Gastrocnemius medialis (tissue), 4 donors: ENCODE results near the gene OGFR. TPM values are rescaled to one million over a fixed set of nuclear protein-coding genes. Genes with fewer than 3 reads are reported as not detected.
"Not testable (repeated sequence)": the region's sequence is repeated elsewhere in the genome, so short reads cannot be mapped to it uniquely, and the experiment has no call there.

ENCODE experiments used
- ATAC-seq, 2 donors: fragments of 150-250 bp; one replicate each; pipeline ENCODE4 v1.9.1; 2016
- DNase-seq, 2 donors: peaks; one replicate each; pipeline ENCODE4 v3.0.0-alpha.2; 2019
- H3K27ac ChIP-seq, 4 donors: fragments of 200-600 bp; sonication (generic); 1 replicate in 1 of 4; 2 replicates in 3 of 4; pipeline ENCODE4 v1.5.1; 2016 to 2018; ENCODE audit warnings: mild to moderate bottlenecking in 2 of 4, moderate library complexity in 1 of 4
- H3K27me3 ChIP-seq, 3 donors: fragments of 200-600 bp; sonication (generic) in 2 of 3; 1 replicate in 1 of 3; 2 replicates in 2 of 3; pipeline versions ENCODE4 v1.5.1 to v1.6.0; 2016 to 2019; ENCODE audit warnings: mild to moderate bottlenecking in 1 of 3, moderate library complexity in 1 of 3
- H3K36me3 ChIP-seq, 2 donors: fragments of 200-600 bp; sonication (generic) in 1 of 2; one replicate each; pipeline ENCODE4 v1.5.1; 2017 to 2018
- H3K4me1 ChIP-seq, 2 donors: fragments of 200-600 bp; sonication (generic) in 1 of 2; one replicate each; pipeline ENCODE4 v1.5.1; 2016 to 2017; ENCODE audit warnings: mild to moderate bottlenecking in 2 of 2
- H3K4me3 ChIP-seq, 4 donors: fragments of 200-600 bp; sonication (generic) in 3 of 4; 1 replicate in 1 of 4; 2 replicates in 3 of 4; pipeline ENCODE4 v1.5.1; 2016 to 2019; ENCODE audit warnings: mild to moderate bottlenecking in 2 of 4
- H3K9me3 ChIP-seq, 3 donors: fragments of 200-600 bp; sonication (generic) in 2 of 3; 1 replicate in 1 of 3; 2 replicates in 2 of 3; pipeline ENCODE4 v1.5.1; 2016 to 2019
- POLR2A ChIP-seq, 2 donors: fragments of 450-650 bp; IDR thresholded peaks; one replicate each; pipeline ENCODE4 v1.6.1; 2017; ENCODE audit warnings: antibody characterized with exemption in 2 of 2, mild to moderate bottlenecking in 2 of 2, moderate library complexity in 2 of 2
- in situ Hi-C, 4 donors: fragments of 200-750 bp; cut with MboI; loops; one replicate each; pipeline versions ENCODE4 v1.15.0 to v1.8.0; 2017; ENCODE audit warnings: low sequenced_read_pairs in 4 of 4
- intact Hi-C: fragments of 100-400 bp; cut with DNase I; formaldehyde crosslinking; loops from one replicate; pipeline ENCODE4 v1.15.1; 2023; ENCODE audit warnings: low total_unique reads
- total RNA-seq, 4 donors: library from RNA; depleted of rRNA; stranded (reverse); fragments of >200 nt; gene quantifications; one replicate each; pipeline versions ENCODE4 v1.1.0 to v1.2.3, GENCODE V29; 2016
- TF ChIP-seq, protein P1 (sequence below), 5 experiments: fragments of 450-650 bp in 3 of 5; fragments of 200-600 bp in 2 of 5; sonication (generic) in 2 of 5; IDR thresholded peaks in 4 of 5; conservative IDR thresholded peaks in 1 of 5; 1 replicate in 4 of 5; 2 replicates in 1 of 5; pipeline ENCODE4 v1.5.1; 2016 to 2019; ENCODE audit warnings: antibody characterized with exemption in 5 of 5, mild to moderate bottlenecking in 3 of 5, moderate library complexity in 3 of 5

Gene OGFR
- total RNA-seq, 4 donors from 2014 or later: 21.9 to 52.1 (median 40.5) TPM

- Histone ChIP-seq H3K27me3 (peaks cover 0 to under 1% (median 0%) of the 10 kb centered on the region in 3 donors), H3K9me3 (no peaks in the 10 kb centered on the region), H3K4me3 (no peak overlapping the region), H3K27ac (no peak overlapping the region), H3K36me3 (no peaks in the 10 kb centered on the region), H3K4me1 (no peaks in the 10 kb centered on the region)
- DNase-seq (no peak), ATAC-seq (no peak)
- intact Hi-C loops: no loop called here
- TF ChIP-seq, protein P1, sequence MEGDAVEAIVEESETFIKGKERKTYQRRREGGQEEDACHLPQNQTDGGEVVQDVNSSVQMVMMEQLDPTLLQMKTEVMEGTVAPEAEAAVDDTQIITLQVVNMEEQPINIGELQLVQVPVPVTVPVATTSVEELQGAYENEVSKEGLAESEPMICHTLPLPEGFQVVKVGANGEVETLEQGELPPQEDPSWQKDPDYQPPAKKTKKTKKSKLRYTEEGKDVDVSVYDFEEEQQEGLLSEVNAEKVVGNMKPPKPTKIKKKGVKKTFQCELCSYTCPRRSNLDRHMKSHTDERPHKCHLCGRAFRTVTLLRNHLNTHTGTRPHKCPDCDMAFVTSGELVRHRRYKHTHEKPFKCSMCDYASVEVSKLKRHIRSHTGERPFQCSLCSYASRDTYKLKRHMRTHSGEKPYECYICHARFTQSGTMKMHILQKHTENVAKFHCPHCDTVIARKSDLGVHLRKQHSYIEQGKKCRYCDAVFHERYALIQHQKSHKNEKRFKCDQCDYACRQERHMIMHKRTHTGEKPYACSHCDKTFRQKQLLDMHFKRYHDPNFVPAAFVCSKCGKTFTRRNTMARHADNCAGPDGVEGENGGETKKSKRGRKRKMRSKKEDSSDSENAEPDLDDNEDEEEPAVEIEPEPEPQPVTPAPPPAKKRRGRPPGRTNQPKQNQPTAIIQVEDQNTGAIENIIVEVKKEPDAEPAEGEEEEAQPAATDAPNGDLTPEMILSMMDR (IDR thresholded peaks at IDR 0.05 in 4 of 5, conservative IDR thresholded peaks at IDR 0.05 in 1 of 5): no peak
- no peak for TF ChIP-seq POLR2A (IDR thresholded peaks at IDR 0.05)
- in situ Hi-C loops: no loop called here
These were observed 39.0 kb downstream of the OGFR start for GRCh38 chr20:62843656-62844055.

GRCh38 chr20:62844182-62844581, 39.5 kb downstream of the OGFR start:
- Histone ChIP-seq H3K9me3 (no peaks in the 10 kb centered on the region), H3K4me3 (no peak overlapping the region), H3K4me1 (no peaks in the 10 kb centered on the region), H3K36me3 (no peaks in the 10 kb centered on the region), H3K27me3 (no peaks in the 10 kb centered on the region), H3K27ac (no peak overlapping the region)
- in situ Hi-C loops: no loop called here
- DNase-seq (no peak), ATAC-seq (no peak)
- intact Hi-C loops: no loop called here
- TF ChIP-seq POLR2A (IDR thresholded peaks at IDR 0.05): no peak
- TF ChIP-seq, protein P1 (IDR thresholded peaks at IDR 0.05 in 4 of 5, conservative IDR thresholded peaks at IDR 0.05 in 1 of 5): no peak

- Histone ChIP-seq H3K4me3 (no peak overlapping the region), H3K27me3 (no peaks in the 10 kb centered on the region), H3K9me3 (no peaks in the 10 kb centered on the region), H3K36me3 (no peaks in the 10 kb centered on the region), H3K27ac (no peak overlapping the region), H3K4me1 (no peaks in the 10 kb centered on the region)
- in situ Hi-C loops (no loop called here), intact Hi-C loops (no loop called here)
- DNase-seq: no peak
- TF ChIP-seq POLR2A (IDR thresholded peaks at IDR 0.05): no peak
- TF ChIP-seq, protein P1 (IDR thresholded peaks at IDR 0.05 in 4 of 5, conservative IDR thresholded peaks at IDR 0.05 in 1 of 5): no peak
- no peak for ATAC-seq
These were observed 41.0 kb downstream of the OGFR start for GRCh38 chr20:62845416-62846160.

DNA sequence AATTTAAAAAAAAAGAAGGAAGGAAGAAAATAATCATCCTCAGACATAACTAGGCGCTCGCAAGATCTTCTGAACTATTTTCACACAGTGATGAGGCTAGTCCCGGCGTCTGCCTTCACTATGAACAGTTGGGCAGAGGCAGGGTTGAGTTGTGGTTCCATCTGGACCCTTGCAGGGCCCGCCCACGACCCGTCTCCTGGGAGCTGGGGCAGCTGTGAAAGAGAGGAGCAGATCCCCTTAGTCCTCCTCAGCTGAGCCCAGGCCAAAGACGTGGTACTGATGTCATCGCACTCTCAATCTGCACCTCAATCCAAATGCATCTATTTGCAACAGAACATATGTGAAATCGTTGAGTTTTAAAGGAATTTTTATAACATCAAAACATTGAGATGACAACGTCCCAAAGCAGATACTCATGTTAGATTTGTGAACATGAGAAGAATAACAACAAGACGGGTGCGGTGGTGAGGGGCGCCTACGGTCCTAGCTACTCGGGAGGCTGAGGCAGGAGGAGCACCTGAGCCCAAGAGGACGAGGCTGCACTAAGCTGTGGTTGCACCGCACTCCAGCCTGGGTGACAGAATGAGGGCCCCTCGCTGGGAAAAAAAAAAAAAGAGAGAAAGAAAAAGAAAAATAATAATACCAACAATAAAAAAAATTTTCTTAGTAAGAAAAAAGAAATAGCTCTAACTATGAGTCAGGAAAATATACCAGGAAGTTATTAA, 41.7 kb downstream of the OGFR start:
- ATAC-seq (no peak), DNase-seq (no peak)
- Histone ChIP-seq H3K9me3 (no peaks in the 10 kb centered on the region), H3K27me3 (no peaks in the 10 kb centered on the region), H3K4me3 (no peak overlapping the region), H3K36me3 (no peaks in the 10 kb centered on the region), H3K4me1 (no peaks in the 10 kb centered on the region), H3K27ac (no peak overlapping the region)
- intact Hi-C loops (no loop called here), in situ Hi-C loops (no loop called here)
- TF ChIP-seq, protein P1 (IDR thresholded peaks at IDR 0.05 in 4 of 5, conservative IDR thresholded peaks at IDR 0.05 in 1 of 5): no peak
- TF ChIP-seq POLR2A (IDR thresholded peaks at IDR 0.05): no peak

DNA sequence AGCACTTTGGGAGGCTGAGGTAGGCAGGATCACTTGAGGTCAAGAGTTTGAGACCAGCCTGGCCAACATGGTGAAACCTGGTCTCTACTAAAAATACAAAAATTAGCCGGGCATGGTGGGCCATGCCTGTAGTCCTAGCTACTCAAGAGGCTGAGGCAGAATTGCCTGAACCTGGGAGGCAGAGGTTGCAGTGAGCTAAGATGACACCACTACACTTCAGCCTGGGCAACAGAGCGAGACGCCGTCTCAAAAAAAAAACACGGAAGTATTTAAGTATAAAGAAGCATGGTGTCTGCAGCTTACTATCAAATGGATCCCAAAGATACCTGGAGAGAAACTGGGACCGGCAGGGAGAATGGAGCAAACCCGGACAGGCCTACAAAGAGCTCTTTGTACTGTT, 44.3 kb downstream of the OGFR start:
- intact Hi-C loops, in situ Hi-C loops: not testable (repeated sequence)

More for the DNA sequence above, 44.3 kb downstream of the OGFR start:
- not testable (repeated sequence) for H3K4me3 ChIP-seq, H3K4me1 ChIP-seq, ATAC-seq, H3K27ac ChIP-seq, H3K9me3 ChIP-seq, H3K27me3 ChIP-seq, H3K36me3 ChIP-seq, DNase-seq
